GM12878 (cell line): ENCODE measurements around the gene CTSE. TPM values are rescaled to one million over a fixed set of nuclear protein-coding genes. Genes with fewer than 3 reads are reported as not detected.

Source experiments
- ATAC-seq: fragments of 200-7000 bp; cut with Tn5 transposase; 3 replicates; pipeline ENCODE4 v1.9.1; 2020; ENCODE audit warnings: mild to moderate bottlenecking, moderate library complexity
- BruUV-seq: library from RNA; stranded (reverse); fragments of 400-500 nt; replicated peaks from 2 replicates; lab custom pipeline; 2021; lab: Mats Ljungman, UMichigan
- CTCF ChIA-PET: fragments of 300-600 bp; sonication (Branson Sonifier 250); formaldehyde crosslinking; extraction: SDS; loops from one replicate; lab custom pipeline; 2021; ENCODE audit warnings: inconsistent platforms; lab: Yijun Ruan, JAX
- POLR2A ChIA-PET: fragments of 350-600 bp; formaldehyde crosslinking; extraction: SDS; loops from one replicate; lab custom pipeline; 2021; ENCODE audit warnings: inconsistent platforms; lab: Charles Lee
- RAD21 ChIA-PET: fragments of 300-600 bp; sonication (Branson Sonifier 250); formaldehyde crosslinking; loops from one replicate; lab custom pipeline; 2023; ENCODE audit warnings: antibody characterized with exemption; ENCODE audit not compliant: unreplicated experiment; lab: Charles Lee
- SMC1A ChIA-PET: fragments of 300-600 bp; sonication (Branson Sonifier 250); formaldehyde crosslinking; loops from one replicate; lab custom pipeline; 2023; ENCODE audit not compliant: unreplicated experiment, uncharacterized antibody; lab: Charles Lee
- DNase-seq: peaks from one replicate; pipeline ENCODE4 v3.0.0-alpha.2; 2011; ENCODE audit warnings: low read depth, low spot score
- FAIRE-seq: peaks from 3 replicates; lab custom pipeline; 2011; peaks lifted over from hg19 to GRCh38; lab: Jason Lieb, UNC
- H2AFZ ChIP-seq: 2 replicates; pipeline ENCODE4 v1.6.0; 2011; ENCODE audit warnings: low read depth, low read length, control low read depth; ENCODE audit not compliant: control insufficient read depth
- H3K27ac ChIP-seq: 2 replicates; pipeline ENCODE4 v1.5.1; 2011; ENCODE audit warnings: control low read depth; ENCODE audit not compliant: control insufficient read depth, insufficient read depth
- H3K27me3 ChIP-seq, 2 experiments: replicated peaks in 1 of 2; 2 replicates each; pipeline versions ENCODE4 v1.6.0 to v1.6.1; 2011; ENCODE audit warnings: low read length in 1 of 2; ENCODE audit not compliant: control insufficient read depth in 2 of 2, insufficient read depth in 2 of 2
- H3K36me3 ChIP-seq, 2 experiments: 2 replicates each; pipeline ENCODE4 v1.5.1; 2011; ENCODE audit warnings: low read length in 1 of 2; ENCODE audit not compliant: control insufficient read depth in 2 of 2, insufficient read depth in 2 of 2
- H3K4me1 ChIP-seq: 2 replicates; pipeline ENCODE4 v1.6.1; 2011; ENCODE audit warnings: mild to moderate bottlenecking, low read length, moderate library complexity, mixed read lengths; ENCODE audit not compliant: control insufficient read depth, insufficient read depth
- H3K4me2 ChIP-seq: 2 replicates; pipeline ENCODE4 v1.6.0; 2011; ENCODE audit warnings: control low read depth; ENCODE audit not compliant: control insufficient read depth, insufficient read depth
- H3K4me3 ChIP-seq: fragments of 200-600 bp; sonication (generic); 2 replicates; pipeline ENCODE4 v1.5.1; 2016
- H3K79me2 ChIP-seq: 2 replicates; pipeline ENCODE4 v1.6.0; 2011; ENCODE audit warnings: low read length; ENCODE audit not compliant: control insufficient read depth, insufficient read depth
- H3K9ac ChIP-seq: 2 replicates; pipeline ENCODE4 v1.8.0; 2011; ENCODE audit warnings: low read length, control low read depth, mixed read lengths; ENCODE audit not compliant: control insufficient read depth, insufficient read depth
- H3K9me3 ChIP-seq: replicated peaks from 3 replicates; pipeline ENCODE4 v1.5.1; 2011; ENCODE audit warnings: mild to moderate bottlenecking, low read length; ENCODE audit not compliant: control insufficient read depth, insufficient read depth
- H4K20me1 ChIP-seq: 2 replicates; pipeline ENCODE4 v1.6.0; 2011; ENCODE audit not compliant: control insufficient read depth, insufficient read depth
- ATF3 ChIP-seq: IDR thresholded peaks from 2 replicates; pipeline ENCODE4 v1.6.1; 2011; ENCODE audit warnings: low read depth, mild to moderate bottlenecking, low read length, moderate library complexity, borderline replicate concordance; ENCODE audit errors: extremely low read depth
- BMI1 ChIP-seq: fragments of 450-650 bp; IDR thresholded peaks from 2 replicates; pipeline ENCODE4 v1.6.1; 2016; ENCODE audit warnings: mild to moderate bottlenecking, moderate library complexity, borderline replicate concordance
- E2F4 ChIP-seq: IDR thresholded peaks from 2 replicates; pipeline ENCODE4 v1.6.1; 2012; ENCODE audit warnings: low read depth, low read length, improper control_type of control experiment
- E4F1 ChIP-seq: fragments of 450-650 bp; IDR thresholded peaks from 2 replicates; pipeline ENCODE4 v1.6.1; 2018; ENCODE audit warnings: borderline replicate concordance, mild to moderate bottlenecking; ENCODE audit not compliant: partially characterized antibody
- ELK1 ChIP-seq: IDR thresholded peaks from 2 replicates; pipeline ENCODE4 v1.6.1; 2012; ENCODE audit warnings: low read depth, low read length, improper control_type of control experiment
- FOS ChIP-seq: IDR thresholded peaks from 3 replicates; pipeline ENCODE4 v1.6.1; 2011; ENCODE audit warnings: borderline replicate concordance; ENCODE audit not compliant: insufficient read length; ENCODE audit errors: extremely low read depth
- FOXM1 ChIP-seq: IDR thresholded peaks from 2 replicates; pipeline ENCODE4 v1.6.1; 2012; ENCODE audit warnings: low read depth, mild to moderate bottlenecking, inconsistent platforms, low read length, moderate library complexity
- LARP7 ChIP-seq: fragments of 450-650 bp; IDR thresholded peaks from 2 replicates; pipeline ENCODE4 v1.6.1; 2017; ENCODE audit warnings: mild to moderate bottlenecking
- MXI1 ChIP-seq: fragments of 150-350 bp; IDR thresholded peaks from 2 replicates; pipeline ENCODE4 v1.6.1; 2011; ENCODE audit warnings: low read depth, mild to moderate bottlenecking, inconsistent platforms, low read length, improper control_type of control experiment
- MYC ChIP-seq: IDR thresholded peaks from 2 replicates; pipeline ENCODE4 v1.6.1; 2011; ENCODE audit warnings: mild to moderate bottlenecking, low read length, moderate library complexity, inconsistent platforms; ENCODE audit not compliant: insufficient read depth, insufficient replicate concordance, insufficient read length, severe bottlenecking
- NR2C2 ChIP-seq: IDR thresholded peaks from 2 replicates; pipeline ENCODE4 v1.6.1; 2011; ENCODE audit warnings: borderline replicate concordance, low read depth; ENCODE audit not compliant: control insufficient read depth, insufficient read length
- SKIL ChIP-seq: fragments of 450-650 bp; IDR thresholded peaks from 2 replicates; pipeline ENCODE4 v1.6.1; 2017; ENCODE audit warnings: mild to moderate bottlenecking, low read depth, inconsistent platforms; ENCODE audit not compliant: poor library complexity, severe bottlenecking
- SPI1 ChIP-seq: IDR thresholded peaks from 2 replicates; pipeline ENCODE4 v1.6.1; 2011; ENCODE audit warnings: low read depth, mild to moderate bottlenecking, low read length, moderate library complexity, borderline replicate concordance; ENCODE audit not compliant: insufficient read depth
- YBX1 ChIP-seq: fragments of 450-650 bp; IDR thresholded peaks from 2 replicates; pipeline ENCODE4 v1.6.1; 2016; ENCODE audit warnings: antibody characterized with exemption
- WGBS: methylation state at CpG from one replicate; pipeline ENCODE4 v1.1.6; 2016; ENCODE audit warnings: low lambda C conversion rate; ENCODE audit not compliant: insufficient replicate concordance, insufficient coverage; ENCODE audit errors: missing lambda C conversion rate; 5-methylcytosine and 5-hydroxymethylcytosine counted together
- in situ Hi-C: fragments of 300-500 bp; cut with MboI; formaldehyde crosslinking; loops from 9 replicates; pipeline ENCODE4 v1.14.3; 2018; ENCODE audit warnings: mixed read lengths
- intact Hi-C: fragments of 100-400 bp; cut with micrococcal nuclease; formaldehyde crosslinking; loops from one replicate; pipeline ENCODE4 v1.14.2; 2022; ENCODE audit not compliant: unreplicated experiment
- polyA plus RNA-seq, 11 experiments: library from polyadenylated mRNA; depleted of rRNA in 4 of 11; unstranded in 6 of 11; stranded (reverse) in 5 of 11; fragments of >200 nt; fragmentation: Nextera tagmentation in 4 of 11; fragmentation: Illumina TruSeq in 1 of 11; extraction: Ambion mirVana in 4 of 11; extraction: Trizol in 1 of 11; gene quantifications; 1 replicate in 1 of 11; 2 replicates in 10 of 11; pipeline versions ENCODE4 v1.2.1 to v1.2.3, GENCODE V29; 2011 to 2016; ENCODE audit warnings: inconsistent platforms in 2 of 11, missing spikeins in 2 of 11, low read depth in 1 of 11
- total RNA-seq, 4 experiments: library from RNA; depleted of rRNA in 3 of 4; stranded (reverse); fragments of >200 nt in 3 of 4; fragmentation: Illumina TruSeq in 1 of 4; extraction: Trizol in 1 of 4; gene quantifications; 2 replicates each; pipeline versions ENCODE4 v1.2.1 to v1.2.3, GENCODE V29; 2013 to 2021

The CTSE gene
- total and polyA plus RNA-seq, 10 of the 15 experiments (the other 5 are each of a cell fraction or from before 2014, with no cell fraction given): 0.26 TPM; not detected in 9

- no peaks in the 10 kb centered on the region for H3K9me3 ChIP-seq
- H3K27ac ChIP-seq: no peak overlapping the region
- H3K4me2 ChIP-seq: no peak overlapping the region
- ChIA-PET SMC1A (interaction anchor here (0.6 to 1.0 kb wide), 2 partner anchors 71 to 155 kb away, joined by 3 read pairs; no protein-coding TSS in a partner anchor), POLR2A (no interaction called here), RAD21 (interaction anchor here (1.3 to 3.4 kb wide), 2 partner anchors 18 to 41 kb away, joined by 4 to 14 read pairs; no protein-coding TSS in a partner anchor), CTCF (interaction anchor here (0.6 to 1.0 kb wide), 5 partner anchors 9 to 168 kb away, joined by 3 to 4 read pairs (median 3); no protein-coding TSS in a partner anchor)
- WGBS: 19% methylated on average over 4 of the region's 4 CpGs
- BruUV-seq: no TSS peak
- H3K27me3 ChIP-seq: peaks cover 0 to 5% of the 10 kb centered on the region in 2 experiments; a peak in 3 of 4 replicates
- H4K20me1 ChIP-seq: no peaks in the 10 kb centered on the region
- H3K4me1 ChIP-seq: peaks cover 9% of the 10 kb centered on the region; the same call in 1 of the 2 replicates
- H3K4me3 ChIP-seq: no peak overlapping the region
- DNase-seq: no peak
- intact Hi-C loops (no loop called here), in situ Hi-C loops (no loop called here)
- no peaks in the 10 kb centered on the region for H3K36me3 ChIP-seq
- no peak for ATAC-seq
- no peak overlapping the region for H3K9ac ChIP-seq
- no peak for FAIRE-seq
- no peak overlapping the region for H2AFZ ChIP-seq
- H3K79me2 ChIP-seq: no peaks in the 10 kb centered on the region
- TF ChIP-seq ELK1 (no peak), E4F1 (no peak), LARP7 (no peak), FOXM1 (no peak), ATF3 (no peak), MXI1 (no peak), E2F4 (no peak), YBX1 (no peak), SKIL (no peak), MYC (no peak), SPI1 (no peak), BMI1 (no peak), NR2C2 (no peak), FOS (no peak)
Measured at GRCh38 chr1:205959789-205960188, 63.9 kb downstream of the CTSE start.
